C4-2B (cell line): ENCODE data around the gene POLR1A.

ENCODE experiments used
- ZFX ChIP-seq: fragments of 450-650 bp; IDR thresholded peaks from 2 replicates; pipeline ENCODE4 v1.6.1; 2017
- TF ChIP-seq, protein P1 (sequence below): fragments of 450-650 bp; conservative IDR thresholded peaks from 2 replicates; pipeline ENCODE4 v1.5.1; 2017; ENCODE audit warnings: mild to moderate bottlenecking

DNA sequence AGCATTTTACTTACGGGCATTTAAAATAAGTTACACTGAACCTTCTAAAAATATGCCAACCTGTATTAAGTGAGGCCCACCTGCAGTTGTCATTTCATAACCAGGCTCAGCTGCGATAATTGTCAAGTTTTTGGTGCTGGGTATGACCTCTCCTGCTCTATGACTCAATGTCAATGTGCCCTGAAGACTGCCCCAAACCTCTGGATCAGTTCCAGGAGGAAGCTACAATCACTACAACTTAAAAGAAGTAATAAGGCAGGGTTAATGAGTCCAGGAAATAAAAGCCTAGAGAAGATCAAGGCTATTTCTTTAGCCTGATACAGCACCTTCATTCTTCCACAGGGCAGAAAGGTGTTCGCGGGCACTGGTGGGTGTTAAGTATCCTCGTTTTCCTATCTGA is 22.9 kb downstream of the POLR1A start:
- TF ChIP-seq, protein P1, sequence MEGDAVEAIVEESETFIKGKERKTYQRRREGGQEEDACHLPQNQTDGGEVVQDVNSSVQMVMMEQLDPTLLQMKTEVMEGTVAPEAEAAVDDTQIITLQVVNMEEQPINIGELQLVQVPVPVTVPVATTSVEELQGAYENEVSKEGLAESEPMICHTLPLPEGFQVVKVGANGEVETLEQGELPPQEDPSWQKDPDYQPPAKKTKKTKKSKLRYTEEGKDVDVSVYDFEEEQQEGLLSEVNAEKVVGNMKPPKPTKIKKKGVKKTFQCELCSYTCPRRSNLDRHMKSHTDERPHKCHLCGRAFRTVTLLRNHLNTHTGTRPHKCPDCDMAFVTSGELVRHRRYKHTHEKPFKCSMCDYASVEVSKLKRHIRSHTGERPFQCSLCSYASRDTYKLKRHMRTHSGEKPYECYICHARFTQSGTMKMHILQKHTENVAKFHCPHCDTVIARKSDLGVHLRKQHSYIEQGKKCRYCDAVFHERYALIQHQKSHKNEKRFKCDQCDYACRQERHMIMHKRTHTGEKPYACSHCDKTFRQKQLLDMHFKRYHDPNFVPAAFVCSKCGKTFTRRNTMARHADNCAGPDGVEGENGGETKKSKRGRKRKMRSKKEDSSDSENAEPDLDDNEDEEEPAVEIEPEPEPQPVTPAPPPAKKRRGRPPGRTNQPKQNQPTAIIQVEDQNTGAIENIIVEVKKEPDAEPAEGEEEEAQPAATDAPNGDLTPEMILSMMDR: no peak
- no peak for TF ChIP-seq ZFX
